A549 treated with Mapracorat at 1 μM for 4 hours (cell line): ENCODE data around the gene ANKRD13C. TPM values are rescaled to one million over a fixed set of nuclear protein-coding genes. Genes with fewer than 3 reads are reported as not detected.

Experiments used
- total RNA-seq: library from RNA; stranded (reverse); fragments of 200-300 nt; extraction: Qiagen RNA extraction; gene quantifications from 5 replicates; pipeline ENCODE4 v1.2.3, GENCODE V29; 2022

Gene ANKRD13C
- 7.0 to 9.6 TPM (median 7.9 TPM) in 5 replicates for total RNA-seq

GRCh38 chr1:70354332-70355110, at the start of gene ANKRD13C:
Gene ANKRD13C (minus strand): TSS chr1:70354722. CDS start chr1:70354408, 314 bp downstream.

GRCh38 chr1:70221238-70222121, 133.0 kb downstream of the ANKRD13C start, which contains the start of gene SRSF11:
Gene SRSF11 (plus strand): TSS chr1:70221380. CDS start chr1:70221637, 257 bp downstream.

Other genes starting within 250 kb of the ANKRD13C start
- 7.6 to 9.7 TPM (median 9.6 TPM) in 5 replicates for gene LRRC40, start 149.1 kb downstream of the ANKRD13C start, total RNA-seq
- gene SRSF11, start 133.3 kb downstream of the ANKRD13C start, total RNA-seq = 59.1 to 80.3 TPM (median 74.2 TPM) in 5 replicates
- gene CTH, start 56.5 kb upstream of the ANKRD13C start, total RNA-seq = 1.2 to 1.8 TPM (median 1.5 TPM) in 5 replicates